Dermis microvascular lymphatic vessel endothelial cell (primary cell): ENCODE measurements around the gene THSD7A. TPM values are rescaled to one million over a fixed set of nuclear protein-coding genes. Genes with fewer than 3 reads are reported as not detected.

Experiments
- DNase-seq, 2 donors: peaks; one replicate each; pipeline versions ENCODE4 v3.0.0 to v3.0.0-alpha.2; 2010; ENCODE audit warnings: low read depth in 2 of 2
- total RNA-seq: library from RNA; depleted of rRNA; stranded (reverse); fragments of >200 nt; gene quantifications from 2 replicates; pipeline ENCODE4 v1.2.1, GENCODE V29; 2014

Gene THSD7A
- total RNA-seq, 1 donor from 2014 or later = 15.8 TPM

DNA sequence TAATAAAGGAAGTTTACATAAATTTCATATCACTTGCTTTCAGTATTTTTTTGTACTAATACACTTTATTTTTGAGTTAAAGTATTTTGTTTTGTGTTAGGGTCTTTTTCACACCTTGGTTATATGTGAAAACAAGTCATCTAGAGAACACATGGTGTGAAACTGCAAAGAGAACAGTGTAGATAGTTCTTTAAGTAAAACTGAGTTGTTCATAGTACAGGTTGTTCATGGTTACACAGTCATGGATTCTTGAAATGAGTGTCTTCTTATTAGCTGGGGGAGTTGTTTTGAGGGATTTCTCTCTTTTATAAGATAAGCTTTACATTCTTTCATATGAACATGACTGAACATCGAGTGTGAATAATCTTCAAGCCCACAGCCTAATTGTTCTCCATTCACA lies 244.2 kb downstream of the THSD7A start:
- DNase-seq = no peak

DNA sequence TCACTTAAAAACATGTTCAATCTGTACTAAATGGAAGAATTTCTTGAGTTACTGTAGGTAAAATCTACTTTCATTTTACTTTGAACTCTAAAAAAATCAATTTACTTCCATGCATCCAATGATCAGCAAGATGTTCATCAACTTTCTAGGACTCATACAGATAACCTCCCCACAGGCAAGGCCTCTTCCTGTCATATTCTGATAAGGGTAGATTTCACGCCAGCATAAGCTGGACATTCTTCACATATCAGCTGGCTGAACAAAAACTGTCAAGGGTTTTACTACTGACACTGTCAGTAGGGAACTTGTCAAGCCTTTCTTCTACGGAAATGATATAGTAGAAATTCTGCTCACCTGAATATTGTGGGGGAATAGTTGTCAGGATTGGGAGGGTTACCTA lies 244.9 kb downstream of the THSD7A start:
- DNase-seq = no peak

DNA sequence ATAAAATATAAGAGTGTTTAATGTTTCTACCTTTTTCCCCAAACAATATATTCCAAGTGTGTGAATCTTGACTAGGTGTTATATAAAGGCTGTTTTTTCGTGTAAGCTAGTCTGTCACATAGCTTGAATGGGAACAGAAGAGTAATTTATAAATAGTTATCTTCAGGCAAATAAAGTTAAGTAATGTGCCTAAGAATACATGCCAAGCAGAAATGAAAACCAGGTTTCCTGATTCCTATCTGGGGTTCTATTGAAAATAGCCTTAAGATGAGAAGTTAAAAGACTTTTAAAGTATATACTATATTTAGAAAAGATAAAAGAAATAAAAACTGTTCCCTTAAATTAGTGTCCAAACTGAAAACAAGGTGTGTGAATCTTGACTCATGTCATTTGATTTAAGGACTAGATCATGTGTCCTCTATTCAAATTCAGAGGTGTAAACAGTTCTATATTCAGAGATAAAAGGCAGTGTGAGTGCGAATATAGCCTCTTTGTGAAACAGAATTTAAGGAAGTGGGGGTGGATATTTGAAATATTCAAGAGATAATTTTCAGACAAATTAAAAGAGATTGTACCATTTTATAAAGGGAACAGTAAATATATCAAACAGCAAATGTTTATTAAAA lies 247.5 kb downstream of the THSD7A start:
- DNase-seq = no peak

DNA sequence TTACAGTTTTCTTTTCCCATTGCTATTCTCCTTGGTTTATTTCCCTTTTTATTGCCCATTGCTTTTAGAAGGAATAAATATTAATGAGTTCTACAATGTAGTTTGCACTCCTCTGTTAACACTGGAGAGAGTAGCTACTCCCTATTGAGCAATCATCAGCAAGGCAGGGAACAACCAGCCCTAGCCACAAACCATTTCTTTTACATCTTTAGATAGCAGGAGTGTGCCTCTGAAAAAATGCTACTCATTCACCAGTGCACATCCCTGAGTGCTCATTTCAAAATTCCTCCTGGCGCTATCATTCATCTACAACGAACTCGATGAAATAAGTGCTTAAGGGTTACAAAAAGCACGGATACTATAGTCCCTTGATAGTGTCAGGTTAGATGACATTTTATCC lies 252.9 kb downstream of the THSD7A start:
- DNase-seq = no peak

DNA sequence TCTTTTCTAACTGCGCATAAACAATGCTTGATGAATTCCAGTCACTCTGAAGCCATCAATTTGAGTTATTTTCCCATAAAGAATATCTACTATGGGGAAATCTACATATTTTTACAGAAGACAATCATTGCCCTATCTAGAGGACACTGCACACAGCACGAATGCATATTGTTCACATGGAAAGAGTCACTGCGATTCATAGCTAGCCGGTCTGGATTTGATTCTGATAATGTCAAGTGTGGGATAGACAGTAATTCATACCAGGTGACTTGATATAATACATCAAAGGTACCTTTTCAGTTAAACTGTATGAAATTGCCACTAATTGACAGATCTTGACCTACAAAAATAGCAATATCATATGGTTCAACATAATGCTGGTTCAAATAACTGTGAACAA lies 255.7 kb downstream of the THSD7A start:
- DNase-seq = no peak

DNA sequence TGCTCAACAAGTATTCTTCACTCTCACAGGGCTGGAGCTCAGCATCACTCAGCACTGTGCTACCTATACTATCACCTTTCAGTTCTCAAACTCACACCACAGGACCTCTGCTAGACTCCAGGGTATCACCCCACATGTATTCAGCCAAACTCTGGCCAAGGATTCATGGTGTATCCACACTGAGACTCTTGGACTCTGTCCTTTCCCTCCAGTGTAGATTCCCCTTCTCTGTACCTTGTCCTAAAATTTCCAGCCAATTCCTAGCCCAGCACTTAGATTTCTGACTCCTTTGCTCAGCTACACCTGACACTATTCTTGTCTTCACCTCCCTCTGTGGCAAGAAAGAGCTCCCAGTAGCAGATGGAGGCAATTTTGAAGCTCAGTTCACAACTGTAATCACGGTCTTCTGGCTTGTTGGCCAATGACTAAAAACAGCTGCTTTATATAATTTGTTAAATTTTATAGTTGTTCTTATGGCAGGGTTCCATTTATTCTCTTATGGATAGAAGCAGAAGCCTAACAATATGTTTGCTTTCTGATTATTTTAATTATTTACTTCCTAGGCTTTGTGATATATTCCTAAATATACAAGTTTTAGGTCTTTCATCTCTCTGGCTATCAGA lies 258.8 kb downstream of the THSD7A start:
- DNase-seq = no peak

DNA sequence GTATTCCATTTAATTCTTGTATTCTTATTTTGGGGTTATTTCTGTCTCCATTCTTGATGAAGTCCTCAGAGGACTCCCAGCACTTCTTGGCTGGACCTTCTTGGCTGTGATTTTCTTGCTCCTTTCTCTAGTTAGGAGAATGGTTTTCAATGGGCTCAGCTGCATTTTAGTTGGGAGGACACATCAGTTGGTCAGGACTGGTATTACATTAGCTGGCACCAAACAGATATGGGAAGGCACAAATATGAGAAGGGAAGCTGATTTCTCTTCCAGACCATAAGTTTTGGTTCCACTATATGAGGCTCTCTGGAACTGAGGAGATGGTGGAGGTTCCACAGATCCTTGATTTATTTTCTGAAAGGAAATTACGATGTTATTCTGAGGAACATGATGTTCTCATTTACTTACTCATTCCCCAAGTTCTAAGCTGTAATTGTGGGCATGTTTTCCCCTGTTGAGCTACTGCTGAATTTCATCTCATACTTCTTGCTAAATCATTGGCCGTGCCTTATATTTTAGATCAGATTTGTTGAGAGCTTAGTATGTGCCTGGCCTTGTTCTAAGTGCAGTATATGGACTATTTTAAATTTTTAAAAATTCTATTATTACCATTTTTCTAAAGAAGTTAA lies 261.0 kb downstream of the THSD7A start:
- DNase-seq = no peak

DNA sequence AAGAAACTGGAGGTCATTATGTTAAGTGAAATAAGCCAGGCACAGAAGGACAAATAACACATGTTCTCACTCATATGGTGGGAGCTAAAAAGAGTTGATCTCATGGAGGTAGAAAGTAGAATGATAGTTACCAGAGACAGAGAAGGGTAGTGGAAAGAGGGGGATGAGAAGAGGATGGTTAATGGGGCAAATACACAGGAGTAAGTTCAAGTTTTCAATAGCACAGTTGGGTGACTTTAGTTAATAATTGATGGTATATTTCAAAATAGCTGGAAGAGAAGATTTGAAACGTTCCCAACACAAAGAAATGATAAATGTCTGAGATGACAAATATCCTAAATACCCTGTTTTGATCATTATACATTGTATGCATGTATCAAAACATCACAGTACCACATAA lies 261.8 kb downstream of the THSD7A start:
- DNase-seq = no peak

DNA sequence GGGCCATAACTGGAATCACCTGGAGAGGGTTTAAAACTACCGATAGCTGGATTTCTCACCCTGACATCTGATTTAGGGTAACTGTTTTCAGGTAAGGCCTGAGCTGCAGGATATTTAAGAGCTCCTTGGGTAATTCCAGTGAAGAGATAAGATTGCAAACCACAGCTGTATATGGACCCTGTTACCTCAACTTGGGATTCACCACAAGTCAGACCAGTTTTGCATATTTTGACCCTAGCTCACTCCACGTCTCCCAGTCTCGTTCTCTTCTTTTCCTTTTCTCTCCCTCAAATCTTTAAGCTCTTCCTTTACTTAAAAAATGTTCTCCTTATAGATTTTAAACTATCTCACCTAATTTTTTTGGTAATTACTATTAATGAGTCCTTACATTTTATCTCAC lies 264.4 kb downstream of the THSD7A start:
- no peak for DNase-seq

DNA sequence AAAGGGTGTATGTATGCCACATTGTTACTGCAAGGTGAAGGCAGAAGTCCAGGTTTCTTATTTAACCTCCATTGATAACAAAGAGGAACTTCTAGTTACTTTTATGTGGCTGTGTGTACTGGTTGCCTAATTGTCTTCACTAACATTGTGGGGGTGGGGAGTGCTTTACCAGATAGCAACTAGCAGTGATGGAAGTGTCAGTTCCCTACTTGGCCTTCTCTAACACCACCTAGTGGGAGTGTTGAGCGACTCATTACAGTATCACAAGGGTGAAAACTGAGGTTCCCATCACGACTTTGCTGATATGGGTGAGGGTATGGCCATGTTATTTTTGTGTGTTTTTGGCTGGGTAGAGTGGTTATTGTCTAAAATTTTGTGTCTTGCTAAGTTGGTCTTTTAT lies 274.4 kb downstream of the THSD7A start:
- DNase-seq = peak; percentile 30 to 63

DNA sequence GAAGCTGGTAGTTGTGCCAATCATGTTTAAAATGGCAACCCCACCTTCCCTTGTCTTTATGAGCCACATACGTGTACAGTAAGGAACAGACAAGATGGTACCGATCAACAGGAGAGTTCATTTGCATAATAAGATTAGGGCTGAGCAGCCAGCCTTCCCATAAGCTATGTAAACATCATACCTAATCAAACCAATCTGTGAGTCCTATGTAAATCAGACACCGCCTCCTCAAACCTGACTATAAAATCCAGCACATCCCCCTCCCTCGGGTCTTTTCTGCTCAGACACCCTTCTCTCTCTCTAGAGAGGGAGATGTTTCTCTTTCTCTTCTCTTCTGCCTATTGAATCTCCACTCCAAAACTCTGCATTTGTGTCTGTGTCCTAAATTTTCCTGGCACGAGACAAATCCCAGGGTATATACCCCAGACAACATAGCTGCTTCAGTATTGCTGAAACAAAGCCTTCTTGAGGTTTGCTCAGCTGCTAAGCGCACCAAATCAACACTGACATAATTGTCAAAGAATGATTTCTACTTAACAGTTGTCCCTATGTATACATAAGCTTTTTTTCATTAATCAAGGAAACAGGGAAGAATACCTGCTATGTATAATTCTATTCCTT lies 279.2 kb downstream of the THSD7A start:
- no peak for DNase-seq

DNA sequence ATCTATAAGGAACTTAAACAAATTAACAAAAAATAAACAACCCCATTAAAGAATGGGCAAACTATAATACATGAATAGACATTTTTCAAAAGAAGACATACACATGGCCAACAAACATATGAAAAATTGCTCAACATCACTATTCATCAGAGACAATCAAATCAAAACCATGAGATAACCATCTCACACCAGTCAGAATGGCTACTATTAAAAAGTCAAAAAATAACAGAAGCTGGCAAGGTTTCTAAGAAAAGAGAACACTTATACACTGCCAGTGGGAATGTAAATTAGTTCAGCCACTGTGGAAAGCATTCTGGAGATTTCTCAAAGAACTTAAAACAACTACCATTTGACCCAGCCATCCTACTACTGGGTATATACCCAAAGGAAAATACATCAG lies 280.5 kb downstream of the THSD7A start:
- DNase-seq = no peak

DNA sequence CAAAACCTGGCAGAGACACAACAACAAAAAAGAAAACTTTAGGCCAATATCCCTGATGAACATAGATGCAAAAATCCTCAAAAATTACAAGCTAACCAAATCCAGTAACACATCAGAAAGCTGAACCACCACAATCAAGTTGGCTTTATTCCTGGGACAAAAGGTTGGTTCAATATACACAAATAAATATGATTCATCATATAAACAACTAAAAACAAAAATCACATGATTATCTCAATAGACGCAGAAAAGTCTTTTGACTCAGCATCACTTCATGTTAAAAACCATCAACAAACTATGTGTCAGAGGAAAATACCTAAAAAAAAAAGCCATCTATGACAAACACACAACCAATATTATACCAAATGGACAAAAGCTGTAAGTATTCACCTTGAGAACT lies 283.5 kb downstream of the THSD7A start:
- DNase-seq = peak in 1 of 2 donors; percentile 45

DNA sequence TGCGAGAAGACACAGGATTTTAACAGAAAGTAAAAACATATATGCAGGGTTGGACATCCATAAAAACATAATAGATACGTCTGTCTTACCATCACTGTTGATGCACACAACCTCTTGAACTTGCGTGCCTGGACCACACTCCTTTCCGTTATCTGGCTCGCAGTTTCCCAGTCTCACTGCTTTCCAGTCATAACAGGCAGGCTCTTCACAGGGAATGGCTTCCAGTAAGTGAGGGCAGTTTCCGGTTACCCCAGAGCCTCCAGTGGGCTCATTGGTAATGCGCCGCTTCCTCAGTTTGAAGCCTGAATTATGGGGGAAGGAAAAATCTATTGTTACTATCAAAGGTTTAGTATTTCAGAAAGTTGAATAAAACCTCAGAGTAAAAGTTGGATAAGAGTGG lies 290.7 kb downstream of the THSD7A start:
- no peak for DNase-seq

DNA sequence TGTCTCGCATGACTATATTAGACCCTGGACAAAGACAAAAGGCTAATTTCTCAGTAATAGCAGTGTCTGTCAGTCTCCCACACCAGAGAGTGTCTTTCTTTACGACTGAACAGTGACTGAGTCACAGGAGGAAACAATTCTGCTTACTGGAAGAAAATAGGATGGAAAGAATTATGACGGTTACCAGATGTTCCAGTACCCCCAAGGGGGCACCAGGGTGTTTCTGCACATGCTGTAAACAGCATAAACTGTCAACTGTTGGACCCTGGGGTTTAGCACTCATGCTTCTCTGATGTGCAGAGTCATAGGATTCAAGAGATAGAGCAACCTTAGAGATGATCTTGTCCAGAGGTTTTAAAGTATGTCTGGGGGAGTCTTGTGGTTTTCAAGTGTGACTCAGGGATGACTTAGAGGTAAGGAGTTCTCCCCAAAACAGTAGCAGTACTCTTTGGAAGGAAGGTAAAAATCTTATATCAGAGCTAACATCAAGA lies 291.7 kb downstream of the THSD7A start:
- DNase-seq = peak; percentile 40 to 83

DNA sequence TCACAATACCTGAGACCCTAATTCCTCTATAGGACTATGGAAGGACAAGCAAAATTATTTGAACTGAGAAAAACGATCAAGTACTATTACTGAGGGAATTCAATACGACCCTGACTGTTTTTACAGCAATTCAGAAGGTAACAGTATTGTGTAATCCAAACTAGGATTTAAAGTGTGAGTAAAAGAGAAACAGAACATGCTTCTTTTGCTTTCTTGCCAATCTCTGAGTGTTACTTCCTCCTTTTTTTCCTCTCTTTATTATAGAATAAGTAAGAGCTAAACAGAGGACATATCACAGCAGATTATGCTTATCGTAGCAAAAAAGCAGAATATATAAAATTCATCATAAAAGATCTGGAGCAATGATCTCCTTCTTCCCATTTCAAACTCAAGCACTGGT lies 292.1 kb downstream of the THSD7A start:
- DNase-seq = peak in 1 of 2 donors; percentile 52

DNA sequence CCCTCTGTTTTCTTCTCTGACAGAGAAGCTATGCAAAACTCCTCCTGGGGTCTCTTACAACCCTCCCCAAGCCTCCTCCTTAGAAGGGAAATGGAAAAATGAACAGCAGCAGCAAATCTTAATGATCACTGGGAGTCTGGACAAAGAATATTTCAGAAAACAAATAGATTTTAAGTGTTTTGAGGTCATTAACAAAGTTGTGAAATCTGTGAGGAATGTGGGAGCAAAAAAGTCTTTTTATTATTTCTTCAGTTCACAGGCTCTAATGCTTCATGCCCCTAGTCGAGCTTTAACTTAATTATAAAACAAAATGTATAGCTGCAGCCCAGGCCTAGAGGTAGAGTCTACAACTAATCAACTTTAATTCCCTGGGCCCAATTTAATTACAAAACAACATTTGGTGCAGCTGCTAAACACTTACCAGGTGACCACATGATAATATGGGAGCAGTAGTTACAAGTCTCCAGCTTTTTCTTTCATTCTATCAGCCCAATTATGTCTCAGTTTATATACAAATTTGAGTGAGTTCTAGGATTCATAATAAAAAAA lies 293.2 kb downstream of the THSD7A start:
- DNase-seq = no peak

DNA sequence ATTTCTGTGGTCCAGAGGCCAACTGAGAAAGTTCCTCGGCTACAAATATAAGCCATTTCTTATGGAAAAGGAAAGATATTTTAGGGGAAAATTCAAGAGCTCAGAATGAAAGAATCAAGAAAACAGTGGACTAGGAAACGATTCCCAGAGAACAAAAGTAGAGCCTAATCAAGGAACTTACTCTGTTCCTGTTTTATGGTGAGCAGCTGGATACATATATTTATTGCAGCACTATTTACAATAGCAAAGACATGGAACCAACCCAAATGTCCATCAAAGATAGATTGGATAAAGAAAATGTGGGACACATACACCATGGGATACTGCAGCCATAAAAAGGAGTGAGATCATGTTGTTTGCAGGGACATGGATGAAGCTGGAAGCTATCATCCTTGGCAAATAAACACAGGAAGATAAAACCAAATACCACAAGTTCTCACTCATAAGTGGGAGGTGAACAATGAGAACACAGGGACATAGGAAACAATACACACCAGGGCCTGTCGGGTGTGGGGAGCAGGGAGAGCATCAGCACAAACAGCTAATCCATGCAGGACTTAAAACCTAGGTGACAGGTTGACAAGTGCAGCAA lies 298.7 kb downstream of the THSD7A start:
- DNase-seq = peak; percentile 59 to 75

DNA sequence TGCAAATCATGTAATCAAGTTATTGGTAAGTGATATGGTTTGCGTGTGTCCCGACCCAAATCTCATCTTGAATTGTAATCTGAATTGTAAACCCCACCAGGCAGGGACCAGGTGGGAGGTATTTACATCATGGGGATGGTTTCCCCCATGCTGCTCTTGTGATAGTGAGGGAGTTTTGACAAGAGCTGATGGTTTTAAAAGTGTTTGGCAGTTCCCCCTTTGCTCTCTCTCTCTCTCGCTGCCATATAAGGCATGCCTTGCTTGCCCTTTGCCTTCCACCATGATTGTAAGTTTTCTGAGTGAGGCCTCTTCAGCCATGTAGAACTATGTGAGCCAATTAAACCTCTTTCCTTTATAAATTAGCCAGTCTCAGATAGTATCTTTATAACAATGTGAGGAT lies 302.6 kb downstream of the THSD7A start:
- DNase-seq = no peak

DNA sequence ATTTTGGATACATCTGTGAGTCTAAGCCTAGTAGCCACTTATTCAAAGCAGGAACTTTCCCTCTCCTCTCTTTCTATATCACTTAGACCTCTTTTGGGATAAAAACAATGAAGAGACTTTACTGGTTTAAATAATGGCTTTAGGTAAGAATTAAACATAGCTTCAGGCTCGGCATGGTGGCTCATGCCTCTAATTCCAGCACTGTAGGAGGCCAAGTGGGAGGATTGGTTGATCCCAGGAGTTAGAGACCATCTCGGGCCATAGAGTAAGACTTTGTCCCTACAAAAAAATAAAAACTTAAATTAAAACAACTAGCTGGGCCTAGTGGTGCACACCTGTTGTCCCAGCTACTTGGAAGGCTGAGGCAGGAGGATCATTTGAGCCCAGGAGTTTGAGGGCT lies 304.3 kb downstream of the THSD7A start:
- DNase-seq = no peak

DNA sequence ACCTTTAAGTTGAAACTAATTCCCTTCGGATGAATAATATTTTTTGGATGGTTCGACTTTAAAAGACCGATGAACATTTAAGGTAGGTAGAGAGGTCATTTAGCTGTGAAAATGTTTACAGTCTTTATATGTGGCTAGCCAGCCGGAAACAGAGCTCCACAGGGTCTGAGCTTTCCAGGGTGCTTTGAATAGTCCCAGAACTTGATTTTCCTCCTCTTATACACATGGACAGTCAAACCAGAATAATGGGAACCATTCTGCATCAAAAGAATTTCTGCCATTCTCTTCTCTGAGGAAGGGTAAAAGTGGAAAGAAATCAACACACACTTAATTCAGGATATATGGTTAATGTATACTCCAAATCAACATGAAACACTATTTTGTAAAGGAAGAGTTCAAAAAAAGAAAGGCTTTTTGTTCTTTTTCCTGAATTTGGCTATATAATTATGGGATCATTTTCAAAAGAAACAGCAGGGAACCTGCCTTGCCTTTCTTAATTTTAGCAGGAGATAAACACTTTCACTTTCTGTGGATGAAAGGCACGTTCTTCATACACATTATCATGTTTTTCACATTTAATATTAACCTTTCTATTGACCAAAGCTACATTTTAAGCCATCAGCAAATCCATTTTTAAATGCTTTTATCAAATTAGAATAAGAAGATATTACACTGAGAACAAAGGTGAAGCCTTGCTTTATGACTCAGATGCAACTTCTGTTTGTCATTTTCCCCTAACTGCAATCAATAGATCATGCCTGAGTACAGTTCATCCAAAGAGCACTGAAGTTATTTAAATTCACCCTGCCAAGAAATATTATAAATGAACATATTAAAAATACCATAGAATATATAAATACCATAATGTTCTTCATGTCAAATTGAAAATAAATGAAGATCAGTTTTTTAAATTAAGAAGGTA lies 307.3 kb downstream of the THSD7A start:
- peak in 1 of 2 donors; percentile 15 for DNase-seq
